Measurements from ENCODE around the gene NDRG3. TPM values are rescaled to one million over a fixed set of nuclear protein-coding genes. Genes with fewer than 3 reads are reported as not detected.
A peak's percentile ranks its signal among the peaks of the same experiment; 100 is the strongest.

Gene NDRG3
- polyA plus RNA-seq (2012; rRNA removed) = 20.5 and 25.4 TPM in 2 replicates
- polyA plus RNA-seq (2012; cell fraction: cytosol; rRNA removed) = 25.0 and 27.4 TPM in 2 replicates
- 16.5 and 25.6 TPM in 2 replicates for polyA plus RNA-seq (2012; cell fraction: nucleus; rRNA removed)

- ChIA-PET CTCF (interaction anchor here (0.5 to 3.5 kb wide), 9 partner anchors 9 to 698 kb away, joined by 3 to 21 read pairs (median 4); partner anchors contain the start of genes DSN1 and RAB5IF), POLR2A (interaction anchor here (0.8 to 1.2 kb wide), 3 partner anchors 28 to 140 kb away, joined by 3 to 5 read pairs (median 5); partner anchors contain the start of genes DSN1 and RAB5IF)
- peak within 1 kb of the TSS; percentile 100 for H2AFZ ChIP-seq (ENCODE audit: low read depth)
- no peaks in the 10 kb centered on the region for H3K36me3 ChIP-seq (replicated peaks in 1 of 2; ENCODE audit: control insufficient read depth in 1 of 2, insufficient read depth in 2 of 2, low read length in 1 of 2)
- TF ChIP-seq MAX (IDR thresholded peaks at IDR 0.05; ENCODE audit: low read depth) (0 out of 2 replicates have a peak, but pooled peaks have one; percentile 14), YY1 (IDR thresholded peaks at IDR 0.05; ENCODE audit: low read depth) (peak; percentile 99), PBX3 (IDR thresholded peaks at IDR 0.05) (no peak), POLR2AphosphoS5 (IDR thresholded peaks at IDR 0.05; ENCODE audit: low read depth, low read length) (peak; percentile 74), NRF1 (IDR thresholded peaks at IDR 0.05; ENCODE audit: low read depth, low read length) (peak; percentile 85)
- H3K4me2 ChIP-seq = peak within 1 kb of the TSS; percentile 97
- H3F3A ChIP-seq (replicated peaks; ENCODE audit: insufficient read depth) = peaks cover 13% of the 10 kb centered on the region
- peak within 1 kb of the TSS; percentile 75 for H3K9ac ChIP-seq
- H4K20me1 ChIP-seq (ENCODE audit: insufficient read depth) = no peaks in the 10 kb centered on the region
- H3K9me2 ChIP-seq = no peaks in the 10 kb centered on the region
- no peaks in the 10 kb centered on the region for H3K9me3 ChIP-seq
- WGBS (ENCODE audit: low lambda C conversion rate) = 8% methylated on average over 15 of the region's 63 CpGs
- DNase-seq = peak; percentile 97
- H3K4me3 ChIP-seq (ENCODE audit: low read depth in 2 of 2, low read length in 1 of 2) = peak within 1 kb of the TSS; percentile 82 to 85
- peak within 1 kb of the TSS; percentile 28 to 85; a peak in 3 of 4 replicates for H3K27ac ChIP-seq (ENCODE audit: low read depth in 2 of 2, low read length in 1 of 2)
- no peaks in the 10 kb centered on the region for H3K27me3 ChIP-seq (ENCODE audit: insufficient read depth)
- peaks cover 6% of the 10 kb centered on the region; the same call in 1 of the 2 replicates for H3K79me2 ChIP-seq (ENCODE audit: insufficient read depth)
- peaks cover 0 to 18% of the 10 kb centered on the region in 2 experiments; a peak in 2 of 4 replicates for H3K4me1 ChIP-seq (ENCODE audit: control insufficient read depth in 1 of 2, insufficient read depth in 2 of 2, low read depth in 1 of 2, low read length in 1 of 2)
Observed at GRCh38 chr20:36745927-36746659, at the start of gene NDRG3. Gene NDRG3 (minus strand): TSS chr20:36746090. CDS start chr20:36721735, 24,355 bp downstream.

GRCh38 chr20:36794116-36794474 is 48.2 kb upstream of the NDRG3 start:
- WGBS (ENCODE audit: low lambda C conversion rate) = 87% methylated on average over 3 of the region's 20 CpGs
- peaks cover 47% of the 10 kb centered on the region for H3K79me2 ChIP-seq (ENCODE audit: insufficient read depth)
- H3K27me3 ChIP-seq (ENCODE audit: insufficient read depth) = no peaks in the 10 kb centered on the region
- H3K9me3 ChIP-seq = no peaks in the 10 kb centered on the region
- no peaks in the 10 kb centered on the region for H3K4me1 ChIP-seq (ENCODE audit: control insufficient read depth in 1 of 2, insufficient read depth in 2 of 2, low read depth in 1 of 2, low read length in 1 of 2)
- ChIA-PET POLR2A (no interaction called here), CTCF (interaction anchor here (1.9 to 4.9 kb wide), 2 partner anchors 15 to 20 kb away, joined by 8 to 31 read pairs; partner anchors contain the start of gene DSN1)
- H3K27ac ChIP-seq (ENCODE audit: low read depth in 2 of 2, low read length in 1 of 2) = no peak overlapping the region
- H3K9ac ChIP-seq = no peak overlapping the region
- H4K20me1 ChIP-seq (ENCODE audit: insufficient read depth) = peaks cover 11% of the 10 kb centered on the region; the same call in 1 of the 2 replicates
- H3K4me3 ChIP-seq (ENCODE audit: low read depth in 2 of 2, low read length in 1 of 2) = no peak overlapping the region
- H3F3A ChIP-seq (replicated peaks; ENCODE audit: insufficient read depth) = peaks cover 4% of the 10 kb centered on the region
- no peak for DNase-seq
- H2AFZ ChIP-seq (ENCODE audit: low read depth) = no peak overlapping the region
- no peaks in the 10 kb centered on the region for H3K9me2 ChIP-seq
- peaks cover 44 to 53% of the 10 kb centered on the region in 2 experiments for H3K36me3 ChIP-seq (replicated peaks in 1 of 2; ENCODE audit: control insufficient read depth in 1 of 2, insufficient read depth in 2 of 2, low read length in 1 of 2)
- no peak for TF ChIP-seq MAX (IDR thresholded peaks at IDR 0.05; ENCODE audit: low read depth)
- no peak for TF ChIP-seq TCF12 (IDR thresholded peaks at IDR 0.05)
- no peak for TF ChIP-seq IRF3 (IDR thresholded peaks at IDR 0.05; ENCODE audit: low read depth, low read length)
- TF ChIP-seq EP300 (IDR thresholded peaks at IDR 0.05; ENCODE audit: borderline replicate concordance in 1 of 2, low read depth in 1 of 2, low read length in 1 of 2) = no peak
- no peak for TF ChIP-seq GATA2 (CRISPR knock-in tag; IDR thresholded peaks at IDR 0.05)
- no peak overlapping the region for H3K4me2 ChIP-seq
